Loucy (cell line): ENCODE measurements around the gene TSHZ2.

Experiments used
- H2AFZ ChIP-seq: fragments of 200-600 bp; sonication (generic); 2 replicates; pipeline ENCODE4 v1.6.0; 2016; ENCODE audit warnings: antibody characterized with exemption, mild to moderate bottlenecking, low read length, moderate library complexity
- H3F3A ChIP-seq: fragments of 200-600 bp; 2 replicates; pipeline ENCODE4 v1.6.0; 2016; ENCODE audit warnings: antibody characterized with exemption, low read depth, mild to moderate bottlenecking
- H3K27me3 ChIP-seq: fragments of 200-600 bp; sonication (generic); 2 replicates; pipeline ENCODE4 v1.6.1; 2014; ENCODE audit warnings: low read length, mild to moderate bottlenecking; ENCODE audit not compliant: insufficient read depth, poor library complexity, severe bottlenecking
- H3K36me3 ChIP-seq: fragments of 200-600 bp; sonication (generic); 2 replicates; pipeline ENCODE4 v1.6.1; 2016; ENCODE audit warnings: low read length; ENCODE audit not compliant: insufficient read depth
- H3K4me1 ChIP-seq: fragments of 200-600 bp; sonication (generic); 2 replicates; pipeline ENCODE4 v1.5.1; 2014; ENCODE audit warnings: low read length, mild to moderate bottlenecking; ENCODE audit not compliant: insufficient read depth, poor library complexity, severe bottlenecking
- H3K4me2 ChIP-seq: fragments of 200-600 bp; sonication (generic); 2 replicates; pipeline ENCODE4 v1.6.0; 2014; ENCODE audit warnings: antibody characterized with exemption, low read length, low read depth, mild to moderate bottlenecking; ENCODE audit not compliant: poor library complexity, severe bottlenecking
- H3K4me3 ChIP-seq: fragments of 200-600 bp; sonication (generic); 2 replicates; pipeline ENCODE4 v1.5.1; 2014; ENCODE audit warnings: low read length, mild to moderate bottlenecking, mixed read lengths; ENCODE audit not compliant: poor library complexity, severe bottlenecking
- H3K79me2 ChIP-seq: fragments of 200-600 bp; sonication (generic); 2 replicates; pipeline ENCODE4 v1.6.1; 2014; ENCODE audit warnings: low read length; ENCODE audit not compliant: insufficient read depth
- H3K9ac ChIP-seq: fragments of 200-600 bp; sonication (generic); 2 replicates; pipeline ENCODE4 v1.6.0; 2014; ENCODE audit warnings: mild to moderate bottlenecking, low read depth, low read length, moderate library complexity; ENCODE audit not compliant: poor library complexity, severe bottlenecking
- H3K9me2 ChIP-seq: fragments of 200-600 bp; sonication (generic); replicated peaks from 2 replicates; pipeline ENCODE4 v1.6.1; 2016; ENCODE audit warnings: low read depth, low read length, mixed read lengths
- H3K9me3 ChIP-seq: fragments of 200-600 bp; sonication (generic); 2 replicates; pipeline ENCODE4 v1.6.1; 2014; ENCODE audit warnings: mild to moderate bottlenecking, antibody characterized with exemption, low read length, low read depth; ENCODE audit not compliant: insufficient read depth
- H4K20me1 ChIP-seq: fragments of 200-600 bp; sonication (generic); 2 replicates; pipeline ENCODE4 v1.6.0; 2014; ENCODE audit warnings: antibody characterized with exemption, low read length, mild to moderate bottlenecking; ENCODE audit not compliant: insufficient read depth, poor library complexity, severe bottlenecking
- EZH2phosphoT487 ChIP-seq: fragments of 200-600 bp; IDR thresholded peaks from 2 replicates; pipeline ENCODE4 v1.6.1; 2018; ENCODE audit warnings: antibody characterized with exemption, mild to moderate bottlenecking, moderate library complexity, borderline replicate concordance
- TF ChIP-seq, protein P1 (sequence below): fragments of 200-600 bp; sonication (generic); conservative IDR thresholded peaks from 2 replicates; pipeline ENCODE4 v1.5.1; 2014; ENCODE audit warnings: mild to moderate bottlenecking, antibody characterized with exemption, low read length

The TSHZ2 gene

DNA sequence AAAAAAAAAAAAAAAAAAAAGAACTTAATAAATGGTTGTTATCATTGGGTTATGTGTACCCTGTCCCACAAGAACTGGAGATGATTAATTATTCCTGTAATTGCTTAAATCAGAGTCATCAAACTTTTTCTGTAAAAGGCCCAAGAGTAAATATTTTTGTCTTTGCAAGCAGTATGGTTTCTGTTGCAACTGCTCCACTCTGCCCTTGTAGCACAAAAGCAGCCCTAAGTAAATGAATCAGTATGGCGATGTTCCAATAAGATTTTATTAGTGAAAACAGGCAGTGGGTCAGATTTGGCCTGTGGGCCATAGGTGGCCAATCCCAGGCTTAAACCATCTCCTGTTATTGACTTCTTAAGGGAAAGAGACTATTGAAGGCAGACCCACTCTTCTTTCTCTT, 252.7 kb downstream of the TSHZ2 start:
- H3K36me3 ChIP-seq, result no peaks in the 10 kb centered on the region
- H3K4me1 ChIP-seq, result no peaks in the 10 kb centered on the region
- no peaks in the 10 kb centered on the region for H3K27me3 ChIP-seq
- H3K9me2 ChIP-seq, result no peaks in the 10 kb centered on the region
- H4K20me1 ChIP-seq, result no peaks in the 10 kb centered on the region
- H3K4me2 ChIP-seq, result no peak overlapping the region
- H2AFZ ChIP-seq, result no peak overlapping the region
- no peaks in the 10 kb centered on the region for H3K9me3 ChIP-seq
- no peak for TF ChIP-seq EZH2phosphoT487
- TF ChIP-seq, protein P1, sequence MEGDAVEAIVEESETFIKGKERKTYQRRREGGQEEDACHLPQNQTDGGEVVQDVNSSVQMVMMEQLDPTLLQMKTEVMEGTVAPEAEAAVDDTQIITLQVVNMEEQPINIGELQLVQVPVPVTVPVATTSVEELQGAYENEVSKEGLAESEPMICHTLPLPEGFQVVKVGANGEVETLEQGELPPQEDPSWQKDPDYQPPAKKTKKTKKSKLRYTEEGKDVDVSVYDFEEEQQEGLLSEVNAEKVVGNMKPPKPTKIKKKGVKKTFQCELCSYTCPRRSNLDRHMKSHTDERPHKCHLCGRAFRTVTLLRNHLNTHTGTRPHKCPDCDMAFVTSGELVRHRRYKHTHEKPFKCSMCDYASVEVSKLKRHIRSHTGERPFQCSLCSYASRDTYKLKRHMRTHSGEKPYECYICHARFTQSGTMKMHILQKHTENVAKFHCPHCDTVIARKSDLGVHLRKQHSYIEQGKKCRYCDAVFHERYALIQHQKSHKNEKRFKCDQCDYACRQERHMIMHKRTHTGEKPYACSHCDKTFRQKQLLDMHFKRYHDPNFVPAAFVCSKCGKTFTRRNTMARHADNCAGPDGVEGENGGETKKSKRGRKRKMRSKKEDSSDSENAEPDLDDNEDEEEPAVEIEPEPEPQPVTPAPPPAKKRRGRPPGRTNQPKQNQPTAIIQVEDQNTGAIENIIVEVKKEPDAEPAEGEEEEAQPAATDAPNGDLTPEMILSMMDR, result no peak
- no peaks in the 10 kb centered on the region for H3K79me2 ChIP-seq
- H3K9ac ChIP-seq, result no peak overlapping the region
- H3K4me3 ChIP-seq, result no peak overlapping the region
- H3F3A ChIP-seq, result no peaks in the 10 kb centered on the region

DNA sequence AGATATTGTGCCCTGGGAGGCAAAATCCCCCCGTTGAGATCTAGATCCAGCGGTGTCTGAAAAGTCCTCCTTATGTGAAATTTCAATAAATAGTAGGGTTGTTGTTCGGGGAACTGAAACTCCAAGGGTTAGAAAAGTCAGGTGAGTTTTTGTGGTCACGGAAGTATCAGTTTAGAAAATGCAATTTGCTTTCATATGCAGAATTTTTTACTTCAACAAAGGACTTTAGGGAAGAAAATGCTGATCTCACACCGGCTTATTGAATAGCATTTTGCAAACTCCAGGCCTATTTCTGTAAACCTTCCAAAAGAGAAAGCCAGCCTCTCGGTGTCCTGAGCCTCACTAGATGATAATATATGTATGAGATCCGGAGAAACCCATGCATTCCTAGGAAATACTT, 254.7 kb downstream of the TSHZ2 start:
- Histone ChIP-seq H3K9ac (no peak overlapping the region), H3K9me2 (no peaks in the 10 kb centered on the region), H3K4me3 (no peak overlapping the region), H3K4me1 (no peaks in the 10 kb centered on the region), H3K79me2 (no peaks in the 10 kb centered on the region), H3K9me3 (no peaks in the 10 kb centered on the region), H3K4me2 (no peak overlapping the region), H4K20me1 (no peaks in the 10 kb centered on the region), H3K27me3 (no peaks in the 10 kb centered on the region), H2AFZ (no peak overlapping the region), H3K36me3 (no peaks in the 10 kb centered on the region), H3F3A (no peaks in the 10 kb centered on the region)
- TF ChIP-seq EZH2phosphoT487, result no peak
- TF ChIP-seq, protein P1, result no peak

DNA sequence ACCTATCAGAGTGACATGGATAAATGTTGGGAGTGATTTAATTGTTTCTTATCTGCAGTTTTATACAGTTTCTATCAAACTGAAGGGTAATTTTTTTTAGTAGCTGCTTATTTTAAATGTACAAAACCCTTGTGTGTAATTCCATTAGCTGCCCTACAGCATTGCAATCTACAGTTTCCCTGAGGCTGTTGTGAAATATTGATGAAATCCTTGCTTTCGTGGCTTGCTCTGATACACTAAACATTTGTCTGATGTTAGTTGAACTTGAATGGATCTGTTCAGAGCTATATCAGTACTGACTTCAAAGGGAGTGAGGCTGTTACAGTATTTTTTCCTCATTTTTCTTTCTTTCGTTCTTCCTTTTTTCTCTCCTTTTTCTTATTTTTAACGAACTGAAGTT, 255.4 kb downstream of the TSHZ2 start:
- no peak for TF ChIP-seq EZH2phosphoT487
- TF ChIP-seq, protein P1, result no peak
- H3K36me3 ChIP-seq, result no peaks in the 10 kb centered on the region
- no peak overlapping the region for H2AFZ ChIP-seq
- H3K4me1 ChIP-seq, result no peaks in the 10 kb centered on the region
- H4K20me1 ChIP-seq, result no peaks in the 10 kb centered on the region
- H3K4me3 ChIP-seq, result no peak overlapping the region
- H3K4me2 ChIP-seq, result no peak overlapping the region
- H3K79me2 ChIP-seq, result no peaks in the 10 kb centered on the region
- no peaks in the 10 kb centered on the region for H3K9me2 ChIP-seq
- no peaks in the 10 kb centered on the region for H3K9me3 ChIP-seq
- no peaks in the 10 kb centered on the region for H3F3A ChIP-seq
- H3K9ac ChIP-seq, result no peak overlapping the region
- H3K27me3 ChIP-seq, result no peaks in the 10 kb centered on the region
